ENCODE data around the gene NRARP. TPM values are rescaled to one million over a fixed set of nuclear protein-coding genes. Genes with fewer than 3 reads are reported as not detected.

NRARP gene
- polyA plus RNA-seq, 1 experiment = 0.22 TPM

- H3K27ac ChIP-seq (ENCODE audit: low read depth, low read length) = no peak overlapping the region
- no peaks in the 10 kb centered on the region; the same call in 1 of the 2 replicates for H3K9me3 ChIP-seq (ENCODE audit: control insufficient read depth, insufficient read depth, low read length)
- CTCF ChIA-PET = interaction anchor here (1.0 kb wide), 1 partner anchor 35 kb away, joined by 3 read pairs; no protein-coding TSS in a partner anchor
- no peak for TF ChIP-seq CTCF (IDR thresholded peaks at IDR 0.05; ENCODE audit: low read depth, low read length)
- DNase-seq (ENCODE audit: low read depth, low spot score) = no peak
- no peaks in the 10 kb centered on the region for H3K27me3 ChIP-seq (ENCODE audit: control insufficient read depth, insufficient read depth, low read length)
- POLR2A ChIA-PET = no interaction called here
- no peak overlapping the region for H3K4me3 ChIP-seq (ENCODE audit: low read depth, low read length)
These were observed 30.4 kb downstream of the NRARP start for GRCh38 chr9:137271696-137272076.

GRCh38 chr9:137270929-137271695 is 31.0 kb downstream of the NRARP start:
- H3K27ac ChIP-seq (ENCODE audit: low read depth, low read length) = no peak overlapping the region
- H3K4me3 ChIP-seq (ENCODE audit: low read depth, low read length) = no peak overlapping the region
- no peaks in the 10 kb centered on the region; the same call in 1 of the 2 replicates for H3K9me3 ChIP-seq (ENCODE audit: control insufficient read depth, insufficient read depth, low read length)
- ChIA-PET POLR2A (no interaction called here), CTCF (interaction anchor here (0.7 to 1.0 kb wide), 2 partner anchors 29 to 35 kb away, joined by 3 read pairs; no protein-coding TSS in a partner anchor)
- DNase-seq (ENCODE audit: low read depth, low spot score) = no peak
- TF ChIP-seq CTCF (IDR thresholded peaks at IDR 0.05; ENCODE audit: low read depth, low read length) = no peak
- H3K27me3 ChIP-seq (ENCODE audit: control insufficient read depth, insufficient read depth, low read length) = no peaks in the 10 kb centered on the region

GRCh38 chr9:137269231-137269772 is 32.8 kb downstream of the NRARP start:
- ChIA-PET CTCF (interaction anchor here (0.8 to 1.0 kb wide), 2 partner anchors 10 to 33 kb away, joined by 3 to 4 read pairs; no protein-coding TSS in a partner anchor), POLR2A (interaction anchor here (1.4 to 2.6 kb wide), 2 partner anchors 29 to 81 kb away, joined by 6 to 9 read pairs; partner anchors contain the start of genes ANAPC2, SSNA1 and TUBB4B)
- Histone ChIP-seq H3K4me3 (ENCODE audit: low read depth, low read length) (no peak overlapping the region), H3K27me3 (ENCODE audit: control insufficient read depth, insufficient read depth, low read length) (no peaks in the 10 kb centered on the region), H3K9me3 (ENCODE audit: control insufficient read depth, insufficient read depth, low read length) (no peaks in the 10 kb centered on the region; the same call in 1 of the 2 replicates), H3K27ac (ENCODE audit: low read depth, low read length) (peak overlapping the region; percentile 47)
- no peak for DNase-seq (ENCODE audit: low read depth, low spot score)
- TF ChIP-seq CTCF (IDR thresholded peaks at IDR 0.05; ENCODE audit: low read depth, low read length) = no peak

GRCh38 chr9:137268538-137269201 is 33.4 kb downstream of the NRARP start:
- H3K4me3 ChIP-seq (ENCODE audit: low read depth, low read length) = no peak overlapping the region
- peak overlapping the region; percentile 47 for H3K27ac ChIP-seq (ENCODE audit: low read depth, low read length)
- POLR2A ChIA-PET = interaction anchor here (1.4 to 2.6 kb wide), 2 partner anchors 28 to 80 kb away, joined by 6 to 9 read pairs; partner anchors contain the start of genes ANAPC2, SSNA1 and TUBB4B
- H3K9me3 ChIP-seq (ENCODE audit: control insufficient read depth, insufficient read depth, low read length) = no peaks in the 10 kb centered on the region; the same call in 1 of the 2 replicates
- CTCF ChIA-PET = interaction anchor here (0.8 to 1.0 kb wide), 2 partner anchors 10 to 32 kb away, joined by 3 to 4 read pairs; no protein-coding TSS in a partner anchor
- no peak for DNase-seq (ENCODE audit: low read depth, low spot score)
- no peak for TF ChIP-seq CTCF (IDR thresholded peaks at IDR 0.05; ENCODE audit: low read depth, low read length)
- H3K27me3 ChIP-seq (ENCODE audit: control insufficient read depth, insufficient read depth, low read length) = no peaks in the 10 kb centered on the region

Measured in AG04450 (cell line).